Measurements from ENCODE around the gene NNT.

The NNT gene

DNA sequence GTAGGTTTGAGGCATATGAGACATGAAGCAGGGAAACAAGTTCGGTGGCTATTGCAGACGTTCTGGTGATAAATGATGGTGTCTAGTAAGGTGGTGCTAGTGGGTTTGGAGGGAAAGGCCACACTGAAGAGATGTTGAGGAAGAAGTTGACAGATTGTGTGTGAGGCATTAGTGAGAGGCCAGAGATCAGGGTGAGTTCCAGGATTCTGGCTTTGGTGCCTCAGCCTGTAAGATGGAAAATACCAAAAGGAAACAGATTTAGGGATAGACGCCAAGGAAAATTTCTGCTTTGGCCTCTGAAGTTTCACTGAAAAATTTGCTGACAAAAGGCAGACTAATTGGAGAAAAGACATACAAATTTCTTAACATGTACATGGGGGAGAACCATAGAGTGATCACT, 39.7 kb upstream of the NNT start:
- Histone ChIP-seq H2BK5ac (ENCODE audit: low read depth, low read length, poor library complexity, severe bottlenecking) (no peak overlapping the region), H2BK15ac (ENCODE audit: low read depth, poor library complexity, severe bottlenecking) (no peak overlapping the region), H3K9me3 (ENCODE audit: control insufficient read depth, low read length) (no peaks in the 10 kb centered on the region), H3K9ac (ENCODE audit: low read length) (no peak overlapping the region), H3K23ac (ENCODE audit: low read length in 2 of 2) (no peak overlapping the region), H3K4ac (ENCODE audit: low read depth in 1 of 2, low read length in 2 of 2) (no peak overlapping the region), H3K14ac (ENCODE audit: low read length in 2 of 2) (no peak overlapping the region), H2BK120ac (ENCODE audit: low read depth, low read length) (no peak overlapping the region), H3K4me1 (ENCODE audit: control insufficient read depth, insufficient read depth, low read depth, low read length) (no peaks in the 10 kb centered on the region), H2BK12ac (ENCODE audit: low read length in 2 of 2) (no peak overlapping the region), H2AK5ac (ENCODE audit: low read length, severe bottlenecking) (no peak overlapping the region), H3K79me1 (replicated peaks; ENCODE audit: low read length, poor library complexity, severe bottlenecking) (no peaks in the 10 kb centered on the region), H4K91ac (ENCODE audit: low read length) (peak overlapping the region; percentile 61), H2AFZ (ENCODE audit: low read depth, low read length) (no peak overlapping the region), H3K27ac (ENCODE audit: low read length, poor library complexity, severe bottlenecking) (no peak overlapping the region), H3K4me3 (ENCODE audit: insufficient read depth in 1 of 2, low read depth in 1 of 2, low read length in 2 of 2) (no peak overlapping the region), H4K8ac (ENCODE audit: low read length) (no peak overlapping the region), H3K4me2 (ENCODE audit: low read length, poor library complexity, severe bottlenecking) (no peak overlapping the region), H3K36me3 (ENCODE audit: control insufficient read depth in 1 of 2, insufficient read depth in 2 of 2, low read depth in 1 of 2, low read length in 2 of 2) (no peaks in the 10 kb centered on the region), H3K18ac (ENCODE audit: low read depth in 1 of 2, low read length in 2 of 2) (no peak overlapping the region), H3K27me3 (ENCODE audit: control insufficient read depth in 1 of 2, insufficient read depth in 1 of 2, low read length in 2 of 2) (no peaks in the 10 kb centered on the region)
- 82% methylated on average over 3 of the region's 3 CpGs for WGBS
- DNase-seq, result no peak

DNA sequence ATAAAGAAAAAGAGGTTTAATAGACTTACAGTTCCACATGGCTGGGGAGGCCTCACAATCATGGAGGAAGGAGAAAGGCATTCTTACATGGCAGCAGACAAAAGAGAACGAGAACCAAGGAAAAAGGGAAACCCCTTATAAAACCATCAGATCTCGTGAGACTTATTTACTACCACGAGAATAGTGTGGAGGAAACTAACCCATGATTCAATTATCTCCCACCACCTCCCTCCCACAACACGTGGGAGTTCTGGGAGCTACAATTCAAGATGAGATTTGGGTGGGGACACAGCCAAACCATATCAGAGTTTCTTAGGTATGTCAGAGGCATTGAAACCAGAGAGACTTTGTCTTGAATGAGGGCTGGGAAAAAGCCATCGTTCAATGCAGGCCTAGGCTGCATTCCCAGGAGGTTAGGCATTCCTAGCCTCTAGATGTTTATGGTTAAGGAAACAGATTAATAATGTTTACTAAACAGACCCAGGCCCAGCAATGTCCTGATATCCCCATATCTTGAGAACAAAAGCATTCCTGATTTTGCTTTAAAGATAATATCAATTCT, 38.6 kb upstream of the NNT start:
- H2AK5ac ChIP-seq (ENCODE audit: low read length, severe bottlenecking), result no peak overlapping the region
- H3K18ac ChIP-seq (ENCODE audit: low read depth in 1 of 2, low read length in 2 of 2), result no peak overlapping the region
- no peak overlapping the region for H3K9ac ChIP-seq (ENCODE audit: low read length)
- no peak overlapping the region for H2BK15ac ChIP-seq (ENCODE audit: low read depth, poor library complexity, severe bottlenecking)
- H4K91ac ChIP-seq (ENCODE audit: low read length), result no peak overlapping the region
- no peaks in the 10 kb centered on the region for H3K4me1 ChIP-seq (ENCODE audit: control insufficient read depth, insufficient read depth, low read depth, low read length)
- H3K27me3 ChIP-seq (ENCODE audit: control insufficient read depth in 1 of 2, insufficient read depth in 1 of 2, low read length in 2 of 2), result no peaks in the 10 kb centered on the region
- no peaks in the 10 kb centered on the region for H3K9me3 ChIP-seq (ENCODE audit: control insufficient read depth, low read length)
- no peak overlapping the region for H3K4me3 ChIP-seq (ENCODE audit: insufficient read depth in 1 of 2, low read depth in 1 of 2, low read length in 2 of 2)
- H3K27ac ChIP-seq (ENCODE audit: low read length, poor library complexity, severe bottlenecking), result no peak overlapping the region
- WGBS, result 0% methylated on average over 1 of the region's 5 CpGs
- no peaks in the 10 kb centered on the region for H3K36me3 ChIP-seq (ENCODE audit: control insufficient read depth in 1 of 2, insufficient read depth in 2 of 2, low read depth in 1 of 2, low read length in 2 of 2)
- DNase-seq, result no peak
- H3K14ac ChIP-seq (ENCODE audit: low read length in 2 of 2), result no peak overlapping the region
- H2BK12ac ChIP-seq (ENCODE audit: low read length in 2 of 2), result no peak overlapping the region
- no peaks in the 10 kb centered on the region for H3K79me1 ChIP-seq (replicated peaks; ENCODE audit: low read length, poor library complexity, severe bottlenecking)
- H2AFZ ChIP-seq (ENCODE audit: low read depth, low read length), result no peak overlapping the region
- no peak overlapping the region for H3K4me2 ChIP-seq (ENCODE audit: low read length, poor library complexity, severe bottlenecking)
- H3K4ac ChIP-seq (ENCODE audit: low read depth in 1 of 2, low read length in 2 of 2), result no peak overlapping the region
- no peak overlapping the region for H2BK120ac ChIP-seq (ENCODE audit: low read depth, low read length)
- H3K23ac ChIP-seq (ENCODE audit: low read length in 2 of 2), result no peak overlapping the region
- no peak overlapping the region for H4K8ac ChIP-seq (ENCODE audit: low read length)
- H2BK5ac ChIP-seq (ENCODE audit: low read depth, low read length, poor library complexity, severe bottlenecking), result no peak overlapping the region

DNA sequence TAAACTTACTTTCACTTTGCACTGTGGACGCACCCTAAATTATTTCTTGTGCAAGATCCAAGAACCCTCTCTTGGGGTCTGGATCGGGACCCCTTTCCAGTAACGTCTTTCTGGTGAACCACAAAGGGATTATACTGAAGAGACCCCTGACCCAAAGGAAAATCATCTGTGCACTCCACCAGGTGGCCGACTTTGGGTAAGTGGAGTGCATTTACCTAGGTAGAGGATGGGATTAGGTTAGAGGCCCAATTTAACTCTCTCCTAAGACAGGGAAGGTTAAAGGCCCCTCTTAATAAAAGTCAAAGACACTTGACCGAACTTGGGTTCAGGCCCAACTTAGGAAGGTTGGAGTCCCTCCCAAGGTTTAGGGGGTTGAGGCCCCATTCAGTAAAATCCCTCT, 37.9 kb upstream of the NNT start:
- 98% methylated on average over 5 of the region's 5 CpGs for WGBS
- no peak overlapping the region for H3K4me3 ChIP-seq (ENCODE audit: insufficient read depth in 1 of 2, low read depth in 1 of 2, low read length in 2 of 2)
- H2BK5ac ChIP-seq (ENCODE audit: low read depth, low read length, poor library complexity, severe bottlenecking), result no peak overlapping the region
- H3K4me2 ChIP-seq (ENCODE audit: low read length, poor library complexity, severe bottlenecking), result no peak overlapping the region
- H3K79me1 ChIP-seq (replicated peaks; ENCODE audit: low read length, poor library complexity, severe bottlenecking), result no peaks in the 10 kb centered on the region
- H2BK12ac ChIP-seq (ENCODE audit: low read length in 2 of 2), result no peak overlapping the region
- no peak overlapping the region for H2BK120ac ChIP-seq (ENCODE audit: low read depth, low read length)
- H4K8ac ChIP-seq (ENCODE audit: low read length), result no peak overlapping the region
- H3K9me3 ChIP-seq (ENCODE audit: control insufficient read depth, low read length), result no peaks in the 10 kb centered on the region
- H3K4ac ChIP-seq (ENCODE audit: low read depth in 1 of 2, low read length in 2 of 2), result no peak overlapping the region
- H3K18ac ChIP-seq (ENCODE audit: low read depth in 1 of 2, low read length in 2 of 2), result no peak overlapping the region
- no peak overlapping the region for H2AFZ ChIP-seq (ENCODE audit: low read depth, low read length)
- no peaks in the 10 kb centered on the region for H3K36me3 ChIP-seq (ENCODE audit: control insufficient read depth in 1 of 2, insufficient read depth in 2 of 2, low read depth in 1 of 2, low read length in 2 of 2)
- no peak overlapping the region for H3K9ac ChIP-seq (ENCODE audit: low read length)
- H2AK5ac ChIP-seq (ENCODE audit: low read length, severe bottlenecking), result no peak overlapping the region
- no peak overlapping the region for H4K91ac ChIP-seq (ENCODE audit: low read length)
- no peaks in the 10 kb centered on the region for H3K4me1 ChIP-seq (ENCODE audit: control insufficient read depth, insufficient read depth, low read depth, low read length)
- no peaks in the 10 kb centered on the region for H3K27me3 ChIP-seq (ENCODE audit: control insufficient read depth in 1 of 2, insufficient read depth in 1 of 2, low read length in 2 of 2)
- H3K23ac ChIP-seq (ENCODE audit: low read length in 2 of 2), result no peak overlapping the region
- no peak overlapping the region for H3K27ac ChIP-seq (ENCODE audit: low read length, poor library complexity, severe bottlenecking)
- no peak overlapping the region for H3K14ac ChIP-seq (ENCODE audit: low read length in 2 of 2)
- no peak for DNase-seq
- no peak overlapping the region for H2BK15ac ChIP-seq (ENCODE audit: low read depth, poor library complexity, severe bottlenecking)

DNA sequence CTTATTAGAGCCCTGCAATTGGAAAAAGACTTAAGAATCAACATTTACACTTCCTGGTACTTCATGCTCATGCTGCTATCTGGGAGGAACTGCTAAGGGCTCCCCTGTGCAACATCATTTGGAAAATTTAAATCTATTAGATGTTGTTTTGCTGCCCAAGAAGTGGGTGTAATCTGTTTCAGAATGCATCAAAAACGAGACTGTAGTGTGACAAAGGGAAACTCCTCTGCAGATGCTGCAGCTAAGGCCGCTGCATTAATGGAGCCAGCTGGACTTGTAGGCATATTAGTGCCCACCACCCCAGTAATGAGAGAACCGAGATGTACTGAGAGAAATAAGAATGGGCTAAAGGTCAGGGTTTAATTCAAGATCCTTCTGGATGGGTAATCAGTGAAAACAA, 35.0 kb upstream of the NNT start:
- H2AK5ac ChIP-seq (ENCODE audit: low read length, severe bottlenecking), result no peak overlapping the region
- H3K9ac ChIP-seq (ENCODE audit: low read length), result no peak overlapping the region
- 85% methylated on average over 3 of the region's 3 CpGs for WGBS

More for the DNA sequence above, 35.0 kb upstream of the NNT start:
- H4K91ac ChIP-seq (ENCODE audit: low read length), result no peak overlapping the region
- no peak overlapping the region for H4K8ac ChIP-seq (ENCODE audit: low read length)
- H3K4me2 ChIP-seq (ENCODE audit: low read length, poor library complexity, severe bottlenecking), result no peak overlapping the region
- no peak overlapping the region for H3K18ac ChIP-seq (ENCODE audit: low read depth in 1 of 2, low read length in 2 of 2)
- H3K79me1 ChIP-seq (replicated peaks; ENCODE audit: low read length, poor library complexity, severe bottlenecking), result no peaks in the 10 kb centered on the region
- H3K4ac ChIP-seq (ENCODE audit: low read depth in 1 of 2, low read length in 2 of 2), result no peak overlapping the region
- no peak overlapping the region for H2BK12ac ChIP-seq (ENCODE audit: low read length in 2 of 2)
- H2AFZ ChIP-seq (ENCODE audit: low read depth, low read length), result no peak overlapping the region
- no peak for DNase-seq
- H3K27ac ChIP-seq (ENCODE audit: low read length, poor library complexity, severe bottlenecking), result no peak overlapping the region
- no peak overlapping the region for H2BK5ac ChIP-seq (ENCODE audit: low read depth, low read length, poor library complexity, severe bottlenecking)
- no peak overlapping the region for H2BK15ac ChIP-seq (ENCODE audit: low read depth, poor library complexity, severe bottlenecking)
- no peak overlapping the region for H2BK120ac ChIP-seq (ENCODE audit: low read depth, low read length)
- H3K36me3 ChIP-seq (ENCODE audit: control insufficient read depth in 1 of 2, insufficient read depth in 2 of 2, low read depth in 1 of 2, low read length in 2 of 2), result no peaks in the 10 kb centered on the region
- H3K27me3 ChIP-seq (ENCODE audit: control insufficient read depth in 1 of 2, insufficient read depth in 1 of 2, low read length in 2 of 2), result no peaks in the 10 kb centered on the region
- H3K4me3 ChIP-seq (ENCODE audit: insufficient read depth in 1 of 2, low read depth in 1 of 2, low read length in 2 of 2), result no peak overlapping the region
- no peaks in the 10 kb centered on the region for H3K9me3 ChIP-seq (ENCODE audit: control insufficient read depth, low read length)
- no peaks in the 10 kb centered on the region for H3K4me1 ChIP-seq (ENCODE audit: control insufficient read depth, insufficient read depth, low read depth, low read length)
- no peak overlapping the region for H3K14ac ChIP-seq (ENCODE audit: low read length in 2 of 2)
- no peak overlapping the region for H3K23ac ChIP-seq (ENCODE audit: low read length in 2 of 2)
